Measurements from ENCODE around the gene ACOT7.
"Not testable (repeated sequence)": the region's sequence is repeated elsewhere in the genome, so short reads cannot be mapped to it uniquely, and the experiment has no call there.

ACOT7 gene

GRCh38 chr1:6396998-6397397 is 3.4 kb upstream of the ACOT7 start:
- no peak for DNase-seq (ENCODE audit: low spot score)

GRCh38 chr1:6395781-6396244 is 2.2 kb upstream of the ACOT7 start:
- DNase-seq (ENCODE audit: low spot score), result not testable (repeated sequence)

GRCh38 chr1:6395130-6395529 is 1.6 kb upstream of the ACOT7 start:
- DNase-seq (ENCODE audit: low spot score), result not testable (repeated sequence)

GRCh38 chr1:6392809-6393399 is 663 bp downstream of the ACOT7 start:
- DNase-seq (ENCODE audit: low spot score), result no peak

- DNase-seq (ENCODE audit: low spot score), result no peak
Measured at GRCh38 chr1:6391951-6392808, 1.4 kb downstream of the ACOT7 start.

- DNase-seq (ENCODE audit: low spot score), result no peak
Measured at GRCh38 chr1:6389971-6390370, 3.6 kb downstream of the ACOT7 start.

- DNase-seq (ENCODE audit: low spot score), result no peak
Measured at GRCh38 chr1:6386371-6386949, 7.1 kb downstream of the ACOT7 start.

GRCh38 chr1:6385488-6386191 is 7.9 kb downstream of the ACOT7 start:
- no peak for DNase-seq (ENCODE audit: low spot score)

GRCh38 chr1:6384962-6385361 is 8.6 kb downstream of the ACOT7 start:
- no peak for DNase-seq (ENCODE audit: low spot score)

GRCh38 chr1:6384135-6384534 is 9.4 kb downstream of the ACOT7 start:
- no peak for DNase-seq (ENCODE audit: low spot score)

- no peak for DNase-seq (ENCODE audit: low spot score)
Measured at GRCh38 chr1:6380037-6380436, 13.5 kb downstream of the ACOT7 start.

GRCh38 chr1:6378096-6378746 is 15.3 kb downstream of the ACOT7 start:
- DNase-seq (ENCODE audit: low spot score), result no peak

GRCh38 chr1:6373961-6374720 is 19.4 kb downstream of the ACOT7 start:
- no peak for DNase-seq (ENCODE audit: low spot score)

GRCh38 chr1:6372236-6372635 is 21.3 kb downstream of the ACOT7 start:
- not testable (repeated sequence) for DNase-seq (ENCODE audit: low spot score)

GRCh38 chr1:6370006-6370405 is 23.6 kb downstream of the ACOT7 start:
- no peak for DNase-seq (ENCODE audit: low spot score)

GRCh38 chr1:6367381-6368012 is 26.1 kb downstream of the ACOT7 start:
- no peak for DNase-seq (ENCODE audit: low spot score)

GRCh38 chr1:6365047-6365446 is 28.5 kb downstream of the ACOT7 start:
- DNase-seq (ENCODE audit: low spot score), result no peak

GRCh38 chr1:6363085-6363884 is 30.3 kb downstream of the ACOT7 start:
- DNase-seq (ENCODE audit: low spot score), result not testable (repeated sequence)

- no peak for DNase-seq (ENCODE audit: low spot score)
Measured at GRCh38 chr1:6361124-6361775, 32.3 kb downstream of the ACOT7 start.

Data from HuH-7.5 (cell line).